GM19023 (cell line): ENCODE results near the gene MKRN2.

Source experiments
- ATAC-seq: cut with Tn5 transposase; IDR thresholded peaks from one replicate; pipeline ENCODE4 v1.9.1; 2021; ENCODE audit warnings: mild to moderate bottlenecking, moderate library complexity; ENCODE audit not compliant: unreplicated experiment

MKRN2 gene

GRCh38 chr3:12549971-12550760, 6.7 kb upstream of the MKRN2 start:
- ATAC-seq, result no peak

GRCh38 chr3:12553921-12554391, 2.9 kb upstream of the MKRN2 start:
- ATAC-seq, result no peak

GRCh38 chr3:12556314-12556689, 585 bp upstream of the MKRN2 start:
- ATAC-seq, result no peak

GRCh38 chr3:12557473-12558100, 700 bp downstream of the MKRN2 start:
- ATAC-seq, result no peak

GRCh38 chr3:12558706-12559105, 1.8 kb downstream of the MKRN2 start:
- ATAC-seq, result no peak

- ATAC-seq, result no peak
Measured at GRCh38 chr3:12559520-12559919, 2.6 kb downstream of the MKRN2 start.

- ATAC-seq, result no peak
Measured at GRCh38 chr3:12560505-12561190, 3.8 kb downstream of the MKRN2 start.

- no peak for ATAC-seq
Measured at GRCh38 chr3:12561397-12561796, 4.5 kb downstream of the MKRN2 start.

- no peak for ATAC-seq
Measured at GRCh38 chr3:12562451-12562850, 5.6 kb downstream of the MKRN2 start.

GRCh38 chr3:12566976-12567375, 10.1 kb downstream of the MKRN2 start:
- no peak for ATAC-seq

GRCh38 chr3:12568747-12569146, 11.9 kb downstream of the MKRN2 start:
- no peak for ATAC-seq

- no peak for ATAC-seq
Measured at GRCh38 chr3:12569836-12570235, 12.9 kb downstream of the MKRN2 start.

- no peak for ATAC-seq
Measured at GRCh38 chr3:12571986-12572385, 15.1 kb downstream of the MKRN2 start.

GRCh38 chr3:12574131-12574530, 17.2 kb downstream of the MKRN2 start:
- ATAC-seq, result no peak

- no peak for ATAC-seq
Measured at GRCh38 chr3:12574661-12575060, 17.8 kb downstream of the MKRN2 start.

GRCh38 chr3:12577379-12577778, 20.5 kb downstream of the MKRN2 start:
- ATAC-seq, result no peak

- ATAC-seq, result no peak
Measured at GRCh38 chr3:12578742-12579141, 21.9 kb downstream of the MKRN2 start.

- no peak for ATAC-seq
Measured at GRCh38 chr3:12579456-12579855, 22.6 kb downstream of the MKRN2 start.

GRCh38 chr3:12579905-12580304, 23.0 kb downstream of the MKRN2 start:
- ATAC-seq, result no peak

GRCh38 chr3:12582730-12583129, 25.8 kb downstream of the MKRN2 start:
- ATAC-seq, result no peak

GRCh38 chr3:12583280-12583679, 26.4 kb downstream of the MKRN2 start:
- ATAC-seq, result no peak

- no peak for ATAC-seq
Measured at GRCh38 chr3:12584083-12584482, 27.2 kb downstream of the MKRN2 start.
